GM12892 (cell line): ENCODE results near the gene SPON1.
A peak's percentile ranks its signal among the peaks of the same experiment; 100 is the strongest.
"Not testable (repeated sequence)": the region's sequence is repeated elsewhere in the genome, so short reads cannot be mapped to it uniquely, and the experiment has no call there.

Source experiments
- DNase-seq: peaks from one replicate; pipeline ENCODE4 v3.0.0; 2011; ENCODE audit not compliant: insufficient read length
- FAIRE-seq: peaks from 2 replicates; lab custom pipeline; 2011; peaks lifted over from hg19 to GRCh38; lab: Jason Lieb, UNC
- POLR2A ChIP-seq: IDR thresholded peaks from 2 replicates; pipeline ENCODE4 v1.6.1; 2011; ENCODE audit warnings: low read depth, low read length, control low read depth
- POLR2AphosphoS5 ChIP-seq: IDR thresholded peaks from 2 replicates; pipeline ENCODE4 v1.6.1; 2011; ENCODE audit warnings: low read depth, low read length, control low read depth
- TAF1 ChIP-seq: IDR thresholded peaks from 2 replicates; pipeline ENCODE4 v1.6.1; 2011; ENCODE audit warnings: low read depth, mild to moderate bottlenecking, control low read depth, low read length, borderline replicate concordance

The SPON1 gene

DNA sequence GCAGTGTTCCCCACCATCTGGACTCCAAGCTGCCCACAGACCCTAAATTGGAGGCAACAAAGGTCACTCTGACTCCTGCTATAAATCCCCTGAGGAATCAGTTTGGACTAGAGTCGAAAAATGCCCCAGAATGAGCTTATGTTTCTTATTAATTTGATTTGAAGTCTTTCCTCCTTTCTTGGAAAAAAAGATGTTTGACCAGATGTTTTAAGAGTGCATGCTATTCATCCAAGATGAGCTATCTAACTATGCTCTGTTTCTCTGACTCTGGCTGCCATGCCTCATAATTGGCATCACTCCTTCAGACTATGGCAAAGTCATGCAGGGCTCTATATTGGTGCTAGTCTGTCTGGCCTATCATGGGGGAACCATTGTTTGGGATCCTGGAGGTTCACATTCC is 174.0 kb downstream of the SPON1 start:
- FAIRE-seq (no peak), DNase-seq (no peak)
- TF ChIP-seq POLR2AphosphoS5, result no peak
- no peak for TF ChIP-seq POLR2A
- no peak for TF ChIP-seq TAF1

DNA sequence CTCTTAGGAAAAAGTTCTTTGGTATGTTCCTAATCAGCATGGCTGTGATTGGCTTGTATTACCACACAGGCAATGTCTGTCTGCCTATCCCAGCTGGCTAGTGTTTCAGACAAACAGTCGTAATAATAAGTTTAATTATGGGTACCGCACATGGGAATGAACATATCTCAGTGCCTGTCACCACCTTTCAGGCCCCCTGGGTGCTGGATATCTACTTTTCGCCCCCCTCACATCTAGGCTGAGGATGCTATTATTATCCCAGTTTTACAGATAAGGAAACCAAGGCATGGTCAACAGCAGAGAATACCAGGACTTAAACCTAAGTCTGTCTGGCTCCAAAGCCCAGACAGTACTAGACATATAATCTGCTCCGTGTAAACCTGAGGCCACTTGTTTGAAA is 174.8 kb downstream of the SPON1 start:
- no peak for DNase-seq
- TF ChIP-seq TAF1, result no peak
- no peak for TF ChIP-seq POLR2A
- TF ChIP-seq POLR2AphosphoS5, result no peak
- no peak for FAIRE-seq

DNA sequence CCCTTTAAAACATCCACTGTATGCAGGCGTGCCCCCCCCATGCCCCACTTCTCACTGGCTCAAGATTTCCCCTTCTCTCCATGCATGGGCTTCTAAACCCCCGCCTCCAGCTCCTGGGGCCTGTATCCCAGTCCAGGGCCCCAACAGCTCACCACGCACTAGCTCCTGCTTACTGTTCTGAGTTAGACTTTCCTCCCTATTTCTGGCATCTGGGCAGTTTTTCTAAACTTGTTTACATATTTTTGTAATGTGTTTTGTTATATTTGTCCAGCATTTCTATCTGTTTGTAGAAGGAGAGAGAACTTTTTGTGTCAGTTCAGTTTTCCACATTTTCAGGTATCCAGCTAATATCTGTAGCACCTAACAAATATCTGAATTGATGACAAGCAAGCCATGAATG is 178.5 kb downstream of the SPON1 start:
- no peak for TF ChIP-seq POLR2A
- FAIRE-seq (no peak), DNase-seq (no peak)

DNA sequence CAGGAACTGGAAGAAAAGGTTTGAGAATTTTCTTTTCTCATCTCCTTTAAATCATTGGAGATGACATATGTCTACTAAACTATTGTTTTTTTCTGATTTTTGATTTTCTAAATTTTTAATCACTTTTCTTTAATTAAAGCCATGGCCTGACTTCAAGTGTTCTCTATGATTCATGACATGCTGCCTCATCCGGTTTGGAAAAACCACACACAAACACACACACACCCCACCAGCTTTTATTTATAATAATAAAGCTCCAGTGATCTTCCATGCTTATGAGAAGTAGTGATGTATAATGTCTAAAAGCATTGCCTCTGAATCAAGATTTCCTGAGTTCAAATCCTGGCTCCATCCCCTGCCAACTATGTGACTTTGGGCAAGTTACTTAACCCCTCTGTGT is 179.2 kb downstream of the SPON1 start:
- no peak for FAIRE-seq
- DNase-seq, result no peak
- TF ChIP-seq POLR2AphosphoS5, result no peak
- TF ChIP-seq TAF1, result no peak
- no peak for TF ChIP-seq POLR2A

DNA sequence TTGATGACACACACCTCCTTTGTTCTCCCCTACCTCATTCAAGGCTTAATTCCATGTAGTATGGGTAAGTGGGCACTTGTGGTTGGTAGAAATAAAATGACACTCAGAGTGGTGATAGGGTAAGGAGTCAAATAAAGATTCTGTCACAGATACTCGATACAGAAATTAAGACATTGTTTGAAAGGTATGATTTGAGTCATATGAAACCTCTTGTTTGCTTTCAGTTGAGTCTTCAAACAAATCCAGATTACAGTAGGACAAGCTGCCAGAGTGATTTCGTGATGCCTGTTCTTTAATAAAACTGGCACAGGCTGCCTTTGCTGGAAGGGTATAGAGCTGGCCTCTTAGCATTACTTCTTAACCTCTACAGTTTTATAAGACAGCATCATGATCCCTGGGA is 182.4 kb downstream of the SPON1 start:
- no peak for DNase-seq
- TF ChIP-seq POLR2AphosphoS5, result no peak
- TF ChIP-seq POLR2A, result no peak
- TF ChIP-seq TAF1, result no peak
- FAIRE-seq, result peak; percentile 76

DNA sequence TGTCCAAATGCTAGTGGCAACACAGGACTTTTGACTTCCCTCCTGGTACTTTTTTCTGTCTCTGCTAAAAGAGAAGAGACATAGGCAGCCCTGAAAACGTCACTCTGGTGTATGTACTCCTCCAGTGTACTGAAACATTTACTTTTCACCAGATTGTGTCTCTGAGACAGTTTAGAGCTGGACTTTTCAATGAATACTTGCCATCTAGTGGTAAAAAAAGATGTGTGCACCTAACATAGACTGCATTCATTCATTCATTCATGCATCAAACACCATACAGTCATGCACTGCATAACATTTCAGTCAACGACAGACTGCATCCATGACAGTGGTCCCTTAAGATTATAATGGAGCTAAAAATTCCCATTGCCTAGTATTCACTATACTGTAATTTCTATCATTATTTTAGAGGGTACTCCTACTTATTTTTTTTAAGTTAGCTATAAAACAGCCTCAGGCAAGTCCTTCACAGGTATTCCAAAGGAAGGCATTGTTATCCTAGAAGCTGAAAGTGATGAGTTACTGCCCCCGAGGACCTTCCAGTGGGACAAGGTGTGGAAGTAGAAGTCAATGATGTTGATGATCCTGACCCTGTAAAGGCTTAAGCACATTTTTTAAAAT is 186.2 kb downstream of the SPON1 start:
- FAIRE-seq (peak; percentile 75), DNase-seq (no peak)
- TF ChIP-seq POLR2A (no peak), POLR2AphosphoS5 (no peak), TAF1 (no peak)

DNA sequence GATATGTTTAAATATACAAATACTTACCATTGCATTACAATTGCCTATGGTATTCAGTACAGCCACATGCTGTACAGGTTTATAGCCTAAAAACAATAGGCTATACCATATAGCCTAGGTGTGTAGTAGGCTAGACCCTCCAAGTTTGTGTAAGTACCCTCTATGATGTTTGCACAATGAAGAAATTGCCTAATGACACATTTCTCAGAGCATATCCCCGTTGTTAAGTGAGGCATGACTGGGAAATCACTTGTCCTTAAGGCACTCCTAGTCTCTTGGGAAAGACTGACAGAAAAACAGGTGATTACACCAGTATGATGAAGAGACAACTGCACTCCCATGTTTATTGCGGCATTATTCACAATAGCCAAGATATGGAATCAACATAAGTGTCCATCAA is 187.2 kb downstream of the SPON1 start:
- FAIRE-seq (no peak), DNase-seq (no peak)
- no peak for TF ChIP-seq POLR2AphosphoS5
- no peak for TF ChIP-seq TAF1
- TF ChIP-seq POLR2A, result no peak

DNA sequence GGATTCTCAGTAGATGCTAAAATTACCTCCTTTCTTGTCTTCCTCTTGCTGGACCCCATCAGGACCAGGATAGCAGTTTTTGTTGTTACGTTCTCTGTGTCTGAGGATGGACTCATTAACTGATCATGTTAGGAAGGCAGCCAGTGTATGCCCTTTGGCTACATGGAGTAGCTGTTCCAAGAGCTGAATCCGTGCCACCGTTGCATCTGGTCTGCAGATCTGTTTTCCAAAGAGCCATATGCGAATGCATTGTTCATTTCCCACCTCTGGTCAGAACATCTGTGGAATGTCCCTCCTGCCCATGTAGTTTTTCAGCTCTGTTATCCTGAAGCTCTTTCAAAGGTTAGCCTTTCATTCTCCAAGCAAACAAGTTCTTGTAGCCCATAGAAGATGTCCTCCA is 188.4 kb downstream of the SPON1 start:
- DNase-seq (no peak), FAIRE-seq (no peak)
- TF ChIP-seq TAF1, result no peak
- TF ChIP-seq POLR2A, result no peak
- no peak for TF ChIP-seq POLR2AphosphoS5

DNA sequence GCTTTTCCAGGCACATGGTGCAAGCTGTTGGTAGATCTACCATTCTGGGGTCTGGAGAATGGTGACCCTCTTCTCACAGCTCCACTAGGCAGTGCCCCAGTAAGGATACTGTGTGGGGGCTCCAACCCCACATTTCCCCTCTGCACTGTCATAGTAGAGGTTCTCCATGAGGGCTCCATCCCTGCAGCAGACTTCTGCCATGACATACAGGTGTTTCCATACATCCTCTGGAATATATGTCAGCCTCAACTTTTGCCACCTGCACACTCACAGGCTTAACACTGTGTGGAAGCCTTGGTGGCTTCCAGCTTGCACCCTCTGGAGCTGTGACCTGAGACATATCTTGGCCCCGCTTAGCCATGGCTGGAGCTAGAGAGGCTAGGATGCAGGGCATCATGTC is 191.6 kb downstream of the SPON1 start:
- not testable (repeated sequence) for FAIRE-seq, DNase-seq

DNA sequence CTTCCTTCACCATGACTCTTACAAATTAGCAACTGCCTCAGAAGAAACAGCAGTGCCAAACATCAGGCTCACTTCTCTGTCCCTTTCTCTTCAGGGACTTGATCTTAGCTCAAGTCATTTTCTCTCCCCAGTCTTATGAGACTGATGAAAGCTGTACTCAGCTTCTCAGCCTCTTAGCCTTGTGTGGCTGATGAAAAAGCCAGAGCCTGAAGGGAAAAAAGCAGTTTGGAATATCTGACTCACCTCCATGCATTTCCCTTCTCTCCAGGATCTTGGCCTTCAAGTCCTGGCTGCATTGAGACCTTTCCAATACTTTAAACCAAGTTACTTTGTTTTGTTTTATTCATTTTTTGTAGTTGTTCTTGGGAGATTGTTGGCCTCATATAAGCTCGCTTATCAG is 195.9 kb downstream of the SPON1 start:
- TF ChIP-seq POLR2A, result no peak
- no peak for TF ChIP-seq TAF1
- TF ChIP-seq POLR2AphosphoS5, result no peak
- DNase-seq (no peak), FAIRE-seq (no peak)

DNA sequence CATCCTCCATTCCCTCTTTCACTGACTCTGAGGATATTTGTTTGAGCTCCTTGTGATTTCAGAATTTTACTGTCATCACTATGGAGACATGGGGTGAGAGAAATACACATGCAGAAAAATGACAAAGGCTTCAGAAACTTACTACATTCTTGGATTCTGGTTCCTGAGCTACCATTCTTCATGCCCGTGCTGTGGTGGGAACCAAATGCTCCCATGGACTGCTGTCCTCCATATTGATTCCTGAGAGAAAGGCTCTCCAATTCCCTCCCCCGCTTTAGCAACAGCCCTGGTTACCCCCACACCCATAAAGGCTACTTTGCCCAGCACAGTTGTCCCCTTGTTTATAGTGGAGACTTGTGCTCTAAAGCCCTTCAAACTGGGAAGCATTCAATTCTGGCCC is 201.1 kb downstream of the SPON1 start:
- FAIRE-seq (no peak), DNase-seq (no peak)

DNA sequence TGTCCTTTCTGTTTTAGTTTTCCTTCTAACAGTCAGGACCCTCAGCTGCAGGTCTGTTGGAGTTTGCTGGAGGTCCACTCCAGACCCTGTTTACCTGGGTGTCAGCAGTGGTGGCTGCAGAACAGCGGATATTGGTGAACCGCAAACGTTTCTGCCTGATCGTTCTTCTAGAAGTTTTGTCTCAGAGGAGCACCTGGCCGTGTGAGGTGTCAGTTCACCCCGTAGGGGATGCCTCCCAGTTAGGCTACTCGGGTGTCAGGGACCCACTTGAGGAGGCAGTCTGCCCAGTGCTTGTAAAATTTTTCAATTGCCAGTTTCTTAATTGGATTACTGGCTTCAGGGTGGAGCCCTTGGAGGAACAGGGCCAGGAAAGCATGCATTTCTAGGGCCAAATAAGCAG is 211.2 kb downstream of the SPON1 start:
- FAIRE-seq, DNase-seq: not testable (repeated sequence)

More for the DNA sequence above, 201.1 kb downstream of the SPON1 start:
- TF ChIP-seq POLR2A (no peak), POLR2AphosphoS5 (no peak), TAF1 (no peak)
